ENCODE results near the gene FGF21.
"Not testable (repeated sequence)": the region's sequence is repeated elsewhere in the genome, so short reads cannot be mapped to it uniquely, and the experiment has no call there.

Gene FGF21, protein sequence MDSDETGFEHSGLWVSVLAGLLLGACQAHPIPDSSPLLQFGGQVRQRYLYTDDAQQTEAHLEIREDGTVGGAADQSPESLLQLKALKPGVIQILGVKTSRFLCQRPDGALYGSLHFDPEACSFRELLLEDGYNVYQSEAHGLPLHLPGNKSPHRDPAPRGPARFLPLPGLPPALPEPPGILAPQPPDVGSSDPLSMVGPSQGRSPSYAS

DNA sequence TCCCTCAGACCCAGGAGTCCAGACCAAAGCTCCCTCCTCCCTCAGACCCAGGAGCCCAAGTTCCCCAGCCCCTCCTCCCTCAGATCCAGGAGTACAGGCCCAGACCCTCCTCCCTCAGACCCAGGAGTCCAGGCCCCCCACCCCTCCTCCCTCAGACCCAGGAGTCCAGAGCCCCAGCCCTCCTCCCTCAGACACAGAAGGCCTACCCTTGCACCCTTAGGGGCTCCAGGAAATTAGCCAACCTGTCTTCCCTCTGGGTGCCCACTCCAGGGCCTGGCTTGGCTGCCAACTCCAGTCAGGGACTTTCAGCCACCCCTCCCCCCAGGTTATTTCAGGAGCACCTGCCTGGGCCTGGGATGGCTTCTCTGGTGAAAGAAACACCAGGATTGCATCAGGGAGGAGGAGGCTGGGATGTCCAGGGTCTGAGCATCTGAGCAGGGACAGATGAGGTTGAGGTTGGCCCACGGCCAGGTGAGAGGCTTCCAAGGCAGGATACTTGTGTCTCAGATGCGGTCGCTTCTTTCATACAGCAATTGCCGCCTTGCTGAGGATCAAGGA, at the start of gene FGF21:
TSS of gene FGF21 (plus strand) at position 441 of the 558 bp plus-strand sequence. CDS start 713 bp downstream, outside the sequence.
- DNase-seq (ENCODE audit: low read depth in 1 of 2, low spot score in 1 of 2): no peak

DNA sequence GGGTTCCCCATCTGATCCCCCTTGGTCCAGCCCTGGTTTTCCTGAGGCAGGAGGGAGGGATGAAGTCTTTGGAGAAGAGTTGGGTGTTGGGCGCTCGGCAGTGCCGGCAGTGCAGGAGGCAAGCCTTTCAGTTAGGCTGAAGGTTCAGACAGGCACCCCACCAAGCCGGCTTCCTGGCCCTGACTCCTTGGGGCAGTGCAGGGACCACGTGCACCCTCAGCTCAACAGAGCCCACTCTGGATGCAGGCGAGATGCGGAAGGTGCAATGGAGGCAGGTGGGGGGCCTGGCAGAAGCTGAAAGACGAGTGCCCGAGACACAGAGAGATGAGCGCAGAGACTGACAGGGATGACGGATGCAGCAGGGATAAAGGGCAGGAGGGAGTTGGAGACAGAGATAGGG, 46.9 kb upstream of the FGF21 start:
- DNase-seq (ENCODE audit: low read depth in 1 of 2, low spot score in 1 of 2): no peak

DNA sequence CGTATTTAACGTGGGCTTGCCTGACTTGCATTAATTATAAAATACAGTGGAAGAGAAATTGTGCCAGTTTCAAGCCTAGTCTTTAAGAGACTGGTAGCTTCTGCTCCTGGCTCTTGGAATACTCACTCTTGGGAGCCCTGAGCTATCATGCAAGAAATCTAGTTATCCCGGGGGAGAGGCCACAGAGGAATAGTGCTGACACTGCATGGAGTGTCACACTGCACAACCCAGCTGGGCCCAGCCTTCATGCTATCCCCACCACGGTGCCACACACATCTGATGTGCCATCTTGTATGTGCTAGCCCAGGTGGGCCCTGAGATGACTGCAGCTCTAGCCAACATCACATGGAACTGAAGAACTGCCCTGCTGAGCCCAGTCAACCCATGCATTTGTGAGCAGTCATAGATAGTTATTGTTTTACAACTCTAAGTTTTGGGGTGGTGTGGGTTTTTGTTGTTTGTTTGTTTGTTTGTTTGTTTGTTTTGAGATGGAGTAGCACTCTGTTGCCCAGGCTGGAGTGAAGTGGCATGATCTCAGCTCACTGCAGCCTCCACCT, 44.1 kb upstream of the FGF21 start:
- no peak for DNase-seq (ENCODE audit: low read depth in 1 of 2, low spot score in 1 of 2)

DNA sequence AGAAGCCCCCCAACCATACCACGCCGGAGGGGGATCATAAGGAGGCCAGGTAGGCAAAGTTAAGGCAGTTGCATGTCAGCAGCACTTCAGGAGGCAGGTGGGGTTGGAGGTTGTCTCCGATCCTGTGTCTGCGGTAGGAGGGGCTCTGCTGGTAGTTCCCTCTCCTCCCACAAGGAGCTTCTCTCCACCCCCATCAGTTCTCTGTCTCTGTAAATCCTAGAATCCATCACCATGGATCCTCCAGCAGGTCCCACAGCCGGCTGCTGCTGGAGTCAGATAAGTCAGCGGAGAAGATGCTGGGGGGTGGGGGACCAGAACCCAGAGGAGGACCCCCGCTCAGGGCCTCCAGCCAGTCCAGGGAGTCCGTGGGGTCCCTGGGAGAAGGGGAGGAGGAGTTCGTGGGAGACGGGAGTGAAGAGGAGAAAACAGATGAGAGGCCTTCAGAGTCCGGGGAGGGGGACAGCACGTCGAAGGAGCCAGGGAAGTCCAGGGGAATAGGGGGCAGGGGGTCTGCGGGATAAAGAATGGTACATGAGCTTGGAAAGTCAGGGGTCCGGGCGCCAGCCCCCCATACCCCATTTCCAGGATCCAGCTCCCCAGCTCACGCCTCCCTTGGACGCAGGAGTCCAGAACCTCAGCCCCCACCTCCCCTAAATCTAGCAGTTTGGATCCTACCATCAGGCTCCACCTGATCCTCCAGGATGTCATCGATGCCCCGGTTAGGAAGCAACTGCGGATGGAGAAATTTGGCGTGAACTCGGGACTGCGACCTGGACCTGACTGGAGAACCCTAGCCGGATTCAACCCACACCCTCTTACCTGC, 42.1 kb upstream of the FGF21 start:
- no peak for DNase-seq (ENCODE audit: low read depth in 1 of 2, low spot score in 1 of 2)

DNA sequence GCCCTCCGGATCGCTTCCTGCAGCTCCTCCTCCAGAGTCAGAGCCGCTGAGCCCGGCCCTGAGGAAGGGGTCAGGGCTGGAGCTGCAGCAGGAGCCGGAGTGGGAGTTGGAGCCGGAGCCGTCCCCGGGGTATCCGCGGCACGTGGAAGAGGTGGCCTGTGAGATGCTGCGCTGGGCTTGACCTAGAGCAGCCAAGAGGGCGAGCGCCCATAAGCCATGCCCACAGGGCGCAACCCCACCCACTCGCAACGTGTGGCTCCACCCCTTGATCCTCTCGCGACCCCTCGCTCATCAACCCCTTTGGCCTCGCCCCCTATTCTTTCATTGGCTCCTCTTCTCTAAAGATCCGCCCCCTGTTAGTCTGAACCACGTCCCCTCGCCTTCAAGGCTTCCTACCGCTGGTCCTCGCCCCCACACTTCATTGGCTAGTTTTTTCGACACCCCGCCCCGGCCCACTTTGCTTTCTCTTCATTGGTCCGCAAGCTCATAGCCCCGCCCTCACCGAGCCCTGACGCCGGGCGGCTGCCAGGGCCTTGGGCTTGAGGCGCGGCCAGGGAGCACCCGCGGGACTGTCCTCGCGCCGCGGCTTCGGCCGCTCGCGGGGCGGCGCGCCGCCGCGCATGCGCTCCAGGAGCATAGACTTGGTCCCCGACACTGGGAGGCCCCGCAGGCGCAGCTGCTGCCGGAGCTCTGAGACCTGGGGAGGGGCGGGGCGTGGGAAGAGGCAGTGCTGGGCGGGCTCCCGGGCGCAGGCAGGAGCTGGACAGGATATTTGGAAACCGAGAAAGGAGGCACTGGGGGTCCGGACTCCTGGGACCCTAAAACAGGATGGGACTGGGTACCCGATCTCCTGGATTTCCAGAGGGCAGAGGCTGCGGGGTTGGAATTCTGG, 41.2 kb upstream of the FGF21 start:
- DNase-seq (ENCODE audit: low read depth in 1 of 2, low spot score in 1 of 2): peak; percentile 94 to 95

DNA sequence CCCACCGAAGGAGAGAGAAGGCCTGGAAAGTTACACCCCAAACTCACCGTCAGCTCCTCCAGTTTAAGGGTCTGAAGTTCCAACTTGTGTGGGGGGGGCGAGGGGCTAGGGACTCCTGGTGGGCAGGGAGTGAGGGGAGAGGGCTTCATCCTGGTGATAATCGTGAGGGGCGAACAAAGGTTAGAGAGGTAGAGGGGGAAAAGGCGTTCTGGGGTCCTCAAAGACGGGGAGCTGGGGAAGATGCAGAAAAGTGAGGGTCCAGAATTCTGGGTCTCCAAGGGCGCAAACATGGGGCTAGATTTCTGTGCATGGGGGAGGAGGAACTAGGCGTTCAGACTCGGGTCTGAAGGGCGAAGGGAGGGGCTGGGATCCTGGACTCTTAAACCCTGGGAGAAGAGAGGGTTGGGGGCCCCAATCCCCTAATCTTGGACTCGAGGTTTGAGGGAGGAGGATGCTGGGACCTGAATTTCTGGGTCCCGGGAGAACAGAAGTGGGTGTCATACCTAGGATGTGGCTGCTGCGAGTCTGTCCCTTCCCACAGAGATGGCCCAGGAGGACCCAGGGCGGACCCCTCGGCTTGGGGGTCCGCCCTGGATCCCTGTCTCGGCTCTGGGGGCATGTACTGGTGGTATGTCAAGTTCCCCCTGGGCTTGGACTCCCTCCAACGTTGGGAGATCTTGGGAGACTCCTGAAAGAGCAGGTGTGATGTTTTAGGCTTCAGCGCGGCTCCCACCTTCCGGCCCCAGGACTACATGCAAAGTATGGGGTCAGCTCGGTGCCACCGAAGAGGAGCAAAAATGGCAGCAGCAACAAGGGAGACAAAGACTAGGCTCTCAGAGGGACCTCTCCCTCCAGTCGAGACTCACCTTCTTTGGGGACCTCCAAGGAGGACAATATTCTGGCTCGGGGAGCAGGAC, 40.3 kb upstream of the FGF21 start:
- no peak for DNase-seq (ENCODE audit: low read depth in 1 of 2, low spot score in 1 of 2)

DNA sequence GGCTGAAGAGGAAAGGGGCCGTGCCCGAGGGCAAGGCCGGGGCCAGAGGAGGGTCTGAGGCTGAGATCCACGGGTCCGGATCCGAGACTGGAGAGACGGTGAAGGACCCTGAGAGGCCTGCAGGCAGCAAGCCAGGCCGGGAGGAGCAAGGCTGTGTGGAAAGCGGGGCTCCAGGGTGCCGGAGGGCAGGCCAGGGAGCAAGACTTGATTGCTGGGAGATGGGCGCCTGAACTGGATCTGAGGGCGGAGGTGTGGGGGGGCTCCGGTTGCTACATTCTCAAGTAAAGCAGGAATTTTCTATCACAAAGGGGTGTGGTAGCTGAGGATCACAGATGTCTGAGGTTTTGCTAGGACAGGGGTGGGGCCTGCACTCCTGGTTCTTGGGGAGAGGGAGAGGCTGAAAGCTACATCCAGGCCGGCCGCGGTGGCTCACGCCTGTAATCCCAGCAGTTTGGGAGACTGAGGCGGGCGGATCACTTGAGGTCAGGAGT, 39.6 kb upstream of the FGF21 start:
- DNase-seq (ENCODE audit: low read depth in 1 of 2, low spot score in 1 of 2): no peak

DNA sequence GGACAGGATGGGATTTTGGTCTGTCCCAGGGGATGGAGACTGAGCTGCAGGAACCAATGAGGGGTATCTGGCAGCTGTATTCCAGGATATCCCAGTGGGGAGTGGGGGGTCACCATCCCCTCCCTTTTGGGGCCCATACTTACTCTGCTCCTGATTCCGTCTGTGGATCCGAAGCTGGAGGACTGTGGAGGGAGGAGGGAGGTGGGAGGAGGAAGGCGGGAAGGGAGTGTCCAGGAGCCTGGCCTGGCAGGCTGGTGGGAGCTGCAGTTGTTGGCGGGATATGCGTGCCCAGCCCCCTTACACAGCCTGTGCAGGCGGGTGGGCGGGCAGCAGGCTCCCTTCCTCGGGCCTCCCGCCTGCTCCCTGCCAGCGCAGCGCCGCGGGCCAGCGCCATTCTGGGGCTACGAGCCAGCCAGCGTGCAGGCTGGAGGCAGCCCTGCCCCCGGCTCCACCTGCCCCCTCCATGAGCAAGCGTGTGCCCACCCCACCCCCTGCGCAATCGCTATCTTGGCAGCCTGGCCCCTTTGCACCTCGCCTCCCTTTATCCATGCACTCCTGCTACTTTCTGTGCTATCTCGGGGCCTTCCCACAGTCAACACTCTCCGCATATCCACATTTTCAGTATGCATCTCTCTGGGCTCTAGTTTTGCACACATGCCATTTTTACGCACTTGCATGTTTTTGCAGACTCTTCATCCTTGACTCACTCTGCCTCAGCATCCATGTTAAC, 38.6 kb upstream of the FGF21 start:
- DNase-seq (ENCODE audit: low read depth in 1 of 2, low spot score in 1 of 2): no peak

DNA sequence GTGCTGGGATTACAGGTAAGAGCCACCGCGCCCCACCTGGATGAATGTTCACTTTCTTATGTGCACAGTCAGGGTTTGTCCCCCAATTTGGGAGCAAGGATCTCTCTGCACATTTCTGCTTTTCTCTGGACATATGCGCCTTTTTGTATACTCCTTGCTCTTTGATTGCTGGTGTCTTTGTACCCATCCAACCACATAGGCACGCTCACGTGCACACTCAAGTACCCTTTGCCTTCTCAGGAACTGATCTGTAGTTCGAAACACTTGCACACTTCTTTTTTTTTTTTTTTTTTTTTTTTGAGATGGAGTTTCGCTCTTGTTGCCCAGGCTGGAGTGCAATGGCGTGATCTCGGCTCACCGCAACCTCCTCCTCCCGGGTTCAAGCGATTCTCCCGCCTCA, 37.2 kb upstream of the FGF21 start:
- not testable (repeated sequence) for DNase-seq (ENCODE audit: low read depth in 1 of 2, low spot score in 1 of 2)

DNA sequence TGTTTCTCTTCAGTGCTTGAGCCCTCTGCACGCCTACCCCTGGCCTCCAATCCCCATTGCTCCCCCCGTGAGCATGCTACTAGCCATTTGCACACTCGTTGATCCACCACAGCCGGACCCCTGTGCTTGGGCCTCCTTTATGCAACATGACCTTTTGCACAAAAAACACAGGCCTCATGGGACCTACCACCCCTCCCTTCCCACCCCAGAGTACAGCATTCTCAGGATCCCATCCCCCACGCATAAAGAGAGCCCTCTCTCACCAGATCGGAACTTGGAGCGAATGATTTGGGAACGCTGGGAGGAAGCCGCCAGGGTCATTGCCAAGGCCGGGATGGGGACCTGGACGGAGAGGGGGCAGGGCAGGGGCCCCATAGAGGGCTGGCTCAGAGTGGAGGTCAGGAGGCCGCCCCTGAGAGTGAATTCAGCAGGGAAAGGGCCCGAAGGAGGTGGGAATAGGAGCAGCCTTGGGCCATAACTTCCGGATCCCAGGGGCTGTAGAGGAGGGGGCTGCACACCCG, 36.6 kb upstream of the FGF21 start:
- no peak for DNase-seq (ENCODE audit: low read depth in 1 of 2, low spot score in 1 of 2)

DNA sequence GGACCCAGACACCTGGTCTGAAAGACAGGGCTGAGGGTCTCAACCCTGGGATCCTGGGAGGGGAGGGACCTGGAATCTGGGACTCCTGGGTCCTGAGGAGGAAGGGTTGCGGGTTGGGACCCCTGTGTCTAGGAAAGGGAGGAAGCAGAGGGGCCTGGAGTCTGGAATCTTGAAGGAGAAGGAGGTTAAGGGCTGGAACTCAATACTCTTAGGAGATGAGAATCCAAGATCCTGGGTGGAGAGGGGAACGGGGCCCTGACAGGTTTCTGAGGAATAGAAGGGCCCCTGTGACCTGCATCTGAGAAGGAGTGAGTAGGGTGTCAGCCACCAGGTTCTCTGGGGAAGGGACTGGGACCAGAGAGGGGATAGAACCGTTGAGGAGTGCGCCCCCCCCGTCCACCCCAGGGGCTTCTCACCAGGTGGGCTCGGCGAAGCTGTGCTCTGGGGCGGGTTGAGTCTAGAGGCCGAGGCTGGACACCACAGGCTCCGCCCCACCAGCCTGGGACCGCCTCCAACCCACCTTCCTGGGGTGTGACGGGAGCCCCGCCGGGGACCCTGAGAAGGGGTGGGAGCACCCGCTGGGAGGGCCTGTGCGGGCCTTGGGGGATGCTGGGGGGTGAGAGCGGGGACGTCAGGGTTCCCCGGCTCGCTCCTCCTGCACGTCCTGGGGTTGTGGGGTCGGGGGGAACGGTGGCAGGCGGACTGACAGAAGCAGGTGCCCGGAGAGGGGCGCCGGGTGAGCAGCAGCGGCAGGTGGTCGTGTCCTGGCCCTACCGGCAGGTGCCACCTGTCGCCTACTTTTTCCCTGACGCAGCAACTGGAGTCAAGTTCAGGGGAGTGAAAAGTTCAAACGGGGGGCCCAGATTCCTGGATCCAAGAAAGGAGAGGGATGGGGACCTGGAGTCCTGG, 35.8 kb upstream of the FGF21 start, which contains the start of gene MAMSTR:
TSS of gene MAMSTR (minus strand) at position 463 of the 909 bp plus-strand sequence. CDS start 694 bp downstream, outside the sequence.
- DNase-seq (ENCODE audit: low read depth in 1 of 2, low spot score in 1 of 2): no peak

DNA sequence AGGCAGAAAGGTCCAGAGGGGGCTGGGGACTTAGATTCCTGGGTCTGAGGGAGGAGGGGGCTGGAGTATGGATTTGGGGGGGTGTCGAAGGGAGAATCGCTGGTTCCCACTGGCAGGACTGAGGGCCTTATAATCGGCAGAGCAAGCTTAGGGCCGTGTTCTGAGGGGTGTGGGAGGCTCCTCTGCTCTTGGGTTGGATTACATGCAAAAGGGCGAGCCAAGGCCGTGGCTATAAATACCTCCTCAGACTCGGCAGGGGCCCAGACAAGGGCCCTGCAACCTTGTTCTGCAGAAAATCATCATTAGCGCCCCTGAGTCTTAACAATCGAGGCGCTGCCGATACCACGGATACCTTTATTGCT, 35.1 kb upstream of the FGF21 start:
- DNase-seq (ENCODE audit: low read depth in 1 of 2, low spot score in 1 of 2): no peak

DNA sequence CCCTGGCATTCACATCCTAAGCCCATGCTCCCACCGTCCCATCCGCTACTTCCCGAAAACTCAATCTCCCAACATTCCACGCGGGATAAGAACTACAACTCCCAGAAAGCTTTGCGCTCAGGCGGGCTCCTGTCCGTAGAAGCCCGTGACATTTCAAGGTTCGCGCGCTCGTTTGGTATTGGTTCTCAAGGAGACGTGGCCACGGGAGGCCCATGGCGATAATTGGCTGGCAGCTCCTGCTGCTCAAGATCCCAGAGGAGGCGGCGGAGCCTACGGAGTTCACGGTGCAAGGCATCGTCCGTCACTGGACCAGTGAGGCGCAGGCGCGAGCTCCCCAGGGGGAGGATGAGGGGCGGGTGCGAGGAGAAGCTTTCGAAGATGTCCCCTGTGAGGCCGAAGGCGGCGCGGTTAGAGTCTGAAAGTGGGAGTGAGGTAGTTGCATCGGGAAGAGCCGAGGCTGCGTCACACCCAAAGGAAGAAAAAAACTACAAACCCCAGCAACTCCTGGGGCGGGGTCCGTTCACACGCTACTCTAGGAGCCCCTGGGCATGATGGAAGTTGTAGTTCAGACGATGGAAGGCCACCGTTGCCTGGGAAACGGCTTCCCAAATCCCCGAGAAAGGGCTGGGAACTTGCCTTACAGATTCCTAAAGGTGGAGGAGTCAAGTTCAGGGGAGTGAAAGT, 34.6 kb upstream of the FGF21 start:
- peak; percentile 81 to 82 for DNase-seq (ENCODE audit: low read depth in 1 of 2, low spot score in 1 of 2)

DNA sequence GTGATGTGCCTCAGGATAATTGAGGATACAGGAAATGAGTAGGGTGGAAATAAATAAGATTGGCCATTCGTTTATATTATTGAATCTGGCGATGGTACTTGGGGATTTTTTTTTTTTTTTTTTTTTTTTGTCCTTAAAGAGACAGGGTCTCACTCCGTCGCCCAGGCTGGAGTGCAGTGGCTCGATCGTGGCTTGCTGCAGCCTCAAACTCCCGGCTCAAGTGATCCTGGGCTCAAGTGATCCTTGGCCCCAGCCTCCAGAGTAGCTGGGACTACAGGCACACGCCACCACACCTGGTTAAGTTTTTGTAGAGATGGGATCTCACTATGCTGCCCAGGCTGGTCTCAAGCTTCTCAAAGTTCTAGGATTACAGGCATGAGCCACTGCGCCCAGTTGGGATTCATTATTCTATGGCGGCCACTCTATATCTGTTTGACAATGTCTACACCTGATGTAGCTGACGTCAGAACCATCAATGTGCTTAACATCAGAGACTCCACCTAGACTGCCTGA, 33.1 kb upstream of the FGF21 start:
- no peak for DNase-seq (ENCODE audit: low read depth in 1 of 2, low spot score in 1 of 2)

DNA sequence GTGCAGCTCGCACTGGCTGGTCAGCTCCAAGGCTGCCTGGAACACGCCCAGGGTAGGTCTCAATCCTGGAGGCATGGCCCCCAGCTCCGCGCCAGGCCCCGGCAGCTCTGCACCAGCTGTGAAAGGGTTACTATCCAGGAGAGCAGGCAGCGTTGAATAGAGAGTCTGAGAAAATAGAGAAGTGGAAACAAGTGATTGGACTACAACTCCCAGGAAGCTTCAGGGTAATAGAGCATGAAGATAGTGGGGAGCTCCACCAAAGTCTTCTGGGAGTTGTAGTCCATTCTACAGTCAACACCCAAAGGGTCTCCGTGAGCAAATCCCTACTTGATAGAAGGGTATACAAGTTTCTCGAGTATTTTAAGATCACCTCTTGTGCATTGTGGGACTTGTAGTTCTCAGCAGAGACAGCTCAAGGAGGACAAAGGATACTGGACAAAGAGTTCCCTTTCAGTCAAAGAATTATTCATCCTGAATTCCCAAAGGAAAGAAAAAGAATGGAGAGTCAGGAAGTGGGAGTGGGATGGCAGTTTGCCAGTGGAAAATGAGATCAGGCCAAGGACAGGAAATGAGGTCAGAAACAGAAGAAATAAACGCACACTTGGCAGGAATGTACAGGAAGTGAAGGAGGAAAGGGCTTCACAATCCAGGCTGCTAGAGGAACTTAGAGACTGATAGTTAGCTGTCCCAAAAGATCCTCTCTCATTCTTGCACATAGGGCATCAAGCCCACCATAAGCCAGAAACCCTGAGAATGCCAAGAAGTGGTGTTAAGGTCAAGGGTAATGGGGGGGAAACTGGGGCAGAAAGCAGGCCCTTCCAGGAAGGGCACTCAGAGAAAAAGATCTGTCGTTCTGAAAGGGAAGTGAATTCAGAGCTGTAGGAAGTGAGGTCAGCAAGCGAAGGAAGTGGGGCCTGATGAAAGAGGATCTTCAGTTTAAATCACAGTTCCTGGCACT, 30.2 kb upstream of the FGF21 start:
- no peak for DNase-seq (ENCODE audit: low read depth in 1 of 2, low spot score in 1 of 2)

DNA sequence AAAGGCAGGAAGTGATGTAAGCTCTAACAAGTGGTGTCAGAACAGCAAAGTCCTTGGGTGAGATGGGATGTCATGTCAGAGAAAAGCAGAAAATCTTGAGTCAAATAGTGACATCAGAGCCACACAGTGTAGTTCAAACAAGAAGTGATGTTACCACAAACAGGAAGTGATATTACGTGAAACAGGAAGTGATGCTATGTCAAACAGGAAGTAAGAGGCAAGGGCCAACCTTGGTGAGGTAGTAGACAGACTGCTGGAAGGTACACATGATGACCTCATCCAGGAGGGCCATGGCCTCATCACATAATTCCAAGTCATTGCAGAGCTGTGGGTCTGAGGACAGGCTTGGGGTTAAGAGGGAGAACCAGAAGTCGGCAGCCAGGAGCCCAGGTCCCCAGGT, 28.8 kb upstream of the FGF21 start:
- DNase-seq (ENCODE audit: low read depth in 1 of 2, low spot score in 1 of 2): no peak
